Measurements from ENCODE around the gene GALNT13. TPM values are rescaled to one million over a fixed set of nuclear protein-coding genes. Genes with fewer than 3 reads are reported as not detected.

The GALNT13 gene
- total and polyA plus RNA-seq, 2 donors (not counting 1 experiment from before 2014, with no cell fraction given) = not detected

GRCh38 chr2:154046493-154046892, 174.8 kb downstream of the GALNT13 start:
- no peaks in the 10 kb centered on the region for H3K4me1 ChIP-seq (ENCODE audit: control insufficient read depth in 2 of 2, insufficient read depth in 2 of 2, low read length in 2 of 2)
- Mint-ChIP-seq H3K9me3 (ENCODE audit: insufficient read depth) (peaks cover 5% of the 10 kb centered on the region), H3K27ac (no peak overlapping the region), H3K4me1 (no peaks in the 10 kb centered on the region), H3K4me3 (no peak overlapping the region), H3K27me3 (no peaks in the 10 kb centered on the region)
- H3K27ac ChIP-seq (ENCODE audit: low read length in 2 of 2) = no peak overlapping the region
- H3K4me2 ChIP-seq (replicated peaks; ENCODE audit: low read depth, low read length, poor library complexity, severe bottlenecking) = no peak overlapping the region
- H3K36me3 ChIP-seq (replicated peaks in 1 of 2; ENCODE audit: control extremely low read depth in 1 of 2, control insufficient read depth in 1 of 2, extremely low read depth in 1 of 2, insufficient read depth in 2 of 2, low read length in 1 of 2) = no peaks in the 10 kb centered on the region
- no peak overlapping the region for H3K9ac ChIP-seq (ENCODE audit: low read length)
- H2AFZ ChIP-seq (ENCODE audit: insufficient read depth, low read depth, low read length, poor library complexity, severe bottlenecking) = no peak overlapping the region
- WGBS (ENCODE audit: insufficient coverage) = no CpG with 5 or more reads among the region's 1 CpG
- H3K79me2 ChIP-seq (ENCODE audit: control insufficient read depth, insufficient read depth, low read length) = no peaks in the 10 kb centered on the region
- DNase-seq (no peak), ATAC-seq (ENCODE audit: low read depth) (no peak)
- intact Hi-C loops (cut with micrococcal nuclease) = no loop called here
- H3K9me3 ChIP-seq (ENCODE audit: control extremely low read depth in 1 of 3, control insufficient read depth in 2 of 3, insufficient read depth in 1 of 3, low read length in 2 of 3) = no peaks in the 10 kb centered on the region
- TF ChIP-seq CTCF (IDR thresholded peaks at IDR 0.05) (no peak), EZH2 (IDR thresholded peaks at IDR 0.05; ENCODE audit: borderline replicate concordance, insufficient read depth, low read depth, low read length, poor library complexity, severe bottlenecking) (no peak)
- ChIA-PET POLR2A (no interaction called here), CTCF (no interaction called here)
- H3K4me3 ChIP-seq (ENCODE audit: control extremely low read depth in 1 of 5, extremely low read depth in 1 of 5, insufficient read depth in 1 of 5, low read depth in 2 of 5, low read length in 4 of 5) = no peak overlapping the region
- no peaks in the 10 kb centered on the region for H3K27me3 ChIP-seq (replicated peaks in 1 of 4; ENCODE audit: control extremely low read depth in 1 of 4, control insufficient read depth in 3 of 4, insufficient read depth in 4 of 4, low read length in 3 of 4)
- no peaks in the 10 kb centered on the region for H4K20me1 ChIP-seq (ENCODE audit: control insufficient read depth, insufficient read depth, low read length, poor library complexity, severe bottlenecking)

GRCh38 chr2:154048905-154049304, 177.2 kb downstream of the GALNT13 start:
- Histone ChIP-seq H3K9me3 (ENCODE audit: control extremely low read depth in 1 of 3, control insufficient read depth in 2 of 3, insufficient read depth in 1 of 3, low read length in 2 of 3) (no peaks in the 10 kb centered on the region), H3K4me3 (ENCODE audit: control extremely low read depth in 1 of 5, extremely low read depth in 1 of 5, insufficient read depth in 1 of 5, low read depth in 2 of 5, low read length in 4 of 5) (no peak overlapping the region), H3K9ac (ENCODE audit: low read length) (no peak overlapping the region), H3K36me3 (replicated peaks in 1 of 2; ENCODE audit: control extremely low read depth in 1 of 2, control insufficient read depth in 1 of 2, extremely low read depth in 1 of 2, insufficient read depth in 2 of 2, low read length in 1 of 2) (no peaks in the 10 kb centered on the region), H2AFZ (ENCODE audit: insufficient read depth, low read depth, low read length, poor library complexity, severe bottlenecking) (no peak overlapping the region), H4K20me1 (ENCODE audit: control insufficient read depth, insufficient read depth, low read length, poor library complexity, severe bottlenecking) (no peaks in the 10 kb centered on the region), H3K79me2 (ENCODE audit: control insufficient read depth, insufficient read depth, low read length) (no peaks in the 10 kb centered on the region), H3K4me2 (replicated peaks; ENCODE audit: low read depth, low read length, poor library complexity, severe bottlenecking) (no peak overlapping the region), H3K27me3 (replicated peaks in 1 of 4; ENCODE audit: control extremely low read depth in 1 of 4, control insufficient read depth in 3 of 4, insufficient read depth in 4 of 4, low read length in 3 of 4) (no peaks in the 10 kb centered on the region), H3K4me1 (ENCODE audit: control insufficient read depth in 2 of 2, insufficient read depth in 2 of 2, low read length in 2 of 2) (no peaks in the 10 kb centered on the region), H3K27ac (ENCODE audit: low read length in 2 of 2) (no peak overlapping the region)
- DNase-seq (no peak), ATAC-seq (ENCODE audit: low read depth) (no peak)
- no peak overlapping the region for H3K27ac Mint-ChIP-seq
- intact Hi-C loops (cut with micrococcal nuclease) = no loop called here
- no peak overlapping the region for H3K4me3 Mint-ChIP-seq
- no peaks in the 10 kb centered on the region for H3K4me1 Mint-ChIP-seq
- POLR2A ChIA-PET = no interaction called here
- CTCF ChIA-PET = no interaction called here
- WGBS (ENCODE audit: insufficient coverage) = no CpG with 5 or more reads among the region's 2 CpGs
- peaks cover 5% of the 10 kb centered on the region for H3K9me3 Mint-ChIP-seq (ENCODE audit: insufficient read depth)
- TF ChIP-seq EZH2 (IDR thresholded peaks at IDR 0.05; ENCODE audit: borderline replicate concordance, insufficient read depth, low read depth, low read length, poor library complexity, severe bottlenecking) (no peak), CTCF (IDR thresholded peaks at IDR 0.05) (no peak)
- H3K27me3 Mint-ChIP-seq = no peaks in the 10 kb centered on the region
